Neural progenitor cell (in vitro differentiated cells): ENCODE measurements around the gene DTNA. TPM values are rescaled to one million over a fixed set of nuclear protein-coding genes. Genes with fewer than 3 reads are reported as not detected.

ENCODE experiments used
- DNase-seq: peaks from one replicate; pipeline ENCODE4 v3.0.0-alpha.2; 2016; ENCODE audit warnings: low spot score
- H2AFZ ChIP-seq: fragments of 200-600 bp; sonication (generic); replicated peaks from 2 replicates; pipeline ENCODE4 v1.6.1; 2016; ENCODE audit warnings: antibody characterized with exemption
- H3F3A ChIP-seq: fragments of 200-600 bp; sonication (generic); 2 replicates; pipeline ENCODE4 v1.6.1; 2016; ENCODE audit warnings: antibody characterized with exemption, low read depth
- H3K27ac ChIP-seq: fragments of 200-600 bp; sonication (generic); 2 replicates; pipeline ENCODE4 v1.5.1; 2016; ENCODE audit warnings: mild to moderate bottlenecking
- H3K27me3 ChIP-seq: fragments of 200-600 bp; sonication (generic); 2 replicates; pipeline ENCODE4 v1.6.1; 2016; ENCODE audit warnings: mild to moderate bottlenecking, moderate library complexity
- H3K36me3 ChIP-seq: fragments of 200-600 bp; sonication (generic); 2 replicates; pipeline ENCODE4 v1.5.1; 2016
- H3K4me1 ChIP-seq: fragments of 200-600 bp; sonication (generic); 2 replicates; pipeline ENCODE4 v1.6.1; 2016; ENCODE audit warnings: mixed run types
- H3K4me2 ChIP-seq: fragments of 200-600 bp; sonication (generic); 2 replicates; pipeline ENCODE4 v1.6.1; 2016
- H3K4me3 ChIP-seq: fragments of 200-600 bp; sonication (generic); 2 replicates; pipeline ENCODE4 v1.5.1; 2016
- H3K79me2 ChIP-seq: fragments of 200-600 bp; sonication (generic); 2 replicates; pipeline ENCODE4 v1.6.1; 2016; ENCODE audit warnings: low read depth
- H3K9ac ChIP-seq: fragments of 200-600 bp; sonication (generic); 2 replicates; pipeline ENCODE4 v1.6.1; 2016
- H3K9me3 ChIP-seq: fragments of 200-600 bp; sonication (generic); 2 replicates; pipeline ENCODE4 v1.5.1; 2016; ENCODE audit warnings: low read depth
- H4K20me1 ChIP-seq: fragments of 200-600 bp; sonication (generic); 2 replicates; pipeline ENCODE4 v1.6.1; 2016; ENCODE audit warnings: low read depth
- H3K27ac Mint-ChIP-seq: 3 replicates; pipeline ENCODE4 v1.8.0; 2021; ENCODE audit warnings: mixed read lengths
- H3K27me3 Mint-ChIP-seq: 2 replicates; pipeline ENCODE4 v1.8.0; 2022; ENCODE audit warnings: low read depth, mild to moderate bottlenecking, inconsistent platforms, moderate library complexity, mixed read lengths; ENCODE audit not compliant: insufficient read depth
- H3K36me3 Mint-ChIP-seq: 3 replicates; pipeline ENCODE4 v1.8.0; 2021; ENCODE audit warnings: mixed read lengths
- H3K4me1 Mint-ChIP-seq: 3 replicates; pipeline ENCODE4 v1.8.0; 2021; ENCODE audit warnings: mixed read lengths
- H3K4me3 Mint-ChIP-seq: 3 replicates; pipeline ENCODE4 v1.8.0; 2021; ENCODE audit warnings: mild to moderate bottlenecking, moderate library complexity, mixed read lengths
- H3K9me3 Mint-ChIP-seq: 3 replicates; pipeline ENCODE4 v1.8.0; 2020; ENCODE audit warnings: mixed read lengths
- EZH2 ChIP-seq: fragments of 200-600 bp; sonication (generic); IDR thresholded peaks from 2 replicates; pipeline ENCODE4 v1.6.1; 2017; ENCODE audit warnings: antibody characterized with exemption, mild to moderate bottlenecking, moderate library complexity
- EZH2phosphoT487 ChIP-seq: fragments of 200-600 bp; sonication (generic); IDR thresholded peaks from 2 replicates; pipeline ENCODE4 v1.6.1; 2017; ENCODE audit warnings: antibody characterized with exemption
- total RNA-seq: library from RNA; depleted of rRNA; stranded (reverse); fragments of >200 nt; gene quantifications from 2 replicates; pipeline ENCODE4 v1.2.3, GENCODE V29; 2015; ENCODE audit warnings: low replicate concordance
- TF ChIP-seq, protein P1 (sequence below): fragments of 200-600 bp; sonication (generic); IDR thresholded peaks from 2 replicates; pipeline ENCODE4 v1.5.1; 2017; ENCODE audit warnings: antibody characterized with exemption, mild to moderate bottlenecking

Gene DTNA
- total RNA-seq, 1 donor from 2014 or later: 15.0 TPM

DNA sequence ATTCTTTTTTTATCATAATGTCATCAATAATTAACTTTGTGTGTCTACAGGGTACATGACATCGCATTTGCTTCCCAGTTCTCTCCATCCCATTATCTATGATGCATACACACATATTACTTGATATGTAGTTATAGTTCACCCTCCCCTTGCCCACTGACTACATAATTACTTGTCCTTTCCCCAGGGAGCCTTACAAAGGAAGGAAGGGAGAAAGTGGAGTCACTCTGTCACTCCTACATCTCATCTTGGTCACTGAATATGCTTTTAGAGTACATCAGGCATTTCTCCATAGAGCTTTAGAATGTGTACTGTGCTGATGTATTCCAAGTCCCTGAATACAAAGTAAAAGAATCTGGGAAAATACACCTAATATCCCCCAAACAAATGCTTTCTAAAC lies 6.0 kb upstream of the DTNA start:
- no peak overlapping the region for H2AFZ ChIP-seq
- TF ChIP-seq, protein P1, sequence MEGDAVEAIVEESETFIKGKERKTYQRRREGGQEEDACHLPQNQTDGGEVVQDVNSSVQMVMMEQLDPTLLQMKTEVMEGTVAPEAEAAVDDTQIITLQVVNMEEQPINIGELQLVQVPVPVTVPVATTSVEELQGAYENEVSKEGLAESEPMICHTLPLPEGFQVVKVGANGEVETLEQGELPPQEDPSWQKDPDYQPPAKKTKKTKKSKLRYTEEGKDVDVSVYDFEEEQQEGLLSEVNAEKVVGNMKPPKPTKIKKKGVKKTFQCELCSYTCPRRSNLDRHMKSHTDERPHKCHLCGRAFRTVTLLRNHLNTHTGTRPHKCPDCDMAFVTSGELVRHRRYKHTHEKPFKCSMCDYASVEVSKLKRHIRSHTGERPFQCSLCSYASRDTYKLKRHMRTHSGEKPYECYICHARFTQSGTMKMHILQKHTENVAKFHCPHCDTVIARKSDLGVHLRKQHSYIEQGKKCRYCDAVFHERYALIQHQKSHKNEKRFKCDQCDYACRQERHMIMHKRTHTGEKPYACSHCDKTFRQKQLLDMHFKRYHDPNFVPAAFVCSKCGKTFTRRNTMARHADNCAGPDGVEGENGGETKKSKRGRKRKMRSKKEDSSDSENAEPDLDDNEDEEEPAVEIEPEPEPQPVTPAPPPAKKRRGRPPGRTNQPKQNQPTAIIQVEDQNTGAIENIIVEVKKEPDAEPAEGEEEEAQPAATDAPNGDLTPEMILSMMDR: no peak
- TF ChIP-seq EZH2: no peak
- no peak for TF ChIP-seq EZH2phosphoT487
- no peaks in the 10 kb centered on the region for H3K9me3 ChIP-seq
- H4K20me1 ChIP-seq: no peaks in the 10 kb centered on the region
- H3K36me3 Mint-ChIP-seq: no peaks in the 10 kb centered on the region
- H3K27ac Mint-ChIP-seq: no peak overlapping the region
- no peak overlapping the region for H3K4me3 Mint-ChIP-seq
- no peaks in the 10 kb centered on the region for H3K27me3 Mint-ChIP-seq
- no peaks in the 10 kb centered on the region for H3K79me2 ChIP-seq
- no peak for DNase-seq
- H3K27ac ChIP-seq: no peak overlapping the region
- no peaks in the 10 kb centered on the region for H3F3A ChIP-seq
- H3K4me1 ChIP-seq: peaks cover 16% of the 10 kb centered on the region
- no peaks in the 10 kb centered on the region for H3K36me3 ChIP-seq
- no peaks in the 10 kb centered on the region for H3K27me3 ChIP-seq
- no peak overlapping the region for H3K9ac ChIP-seq
- no peak overlapping the region for H3K4me2 ChIP-seq
- peaks cover 22% of the 10 kb centered on the region for H3K4me1 Mint-ChIP-seq
- H3K9me3 Mint-ChIP-seq: no peaks in the 10 kb centered on the region
- H3K4me3 ChIP-seq: no peak overlapping the region

DNA sequence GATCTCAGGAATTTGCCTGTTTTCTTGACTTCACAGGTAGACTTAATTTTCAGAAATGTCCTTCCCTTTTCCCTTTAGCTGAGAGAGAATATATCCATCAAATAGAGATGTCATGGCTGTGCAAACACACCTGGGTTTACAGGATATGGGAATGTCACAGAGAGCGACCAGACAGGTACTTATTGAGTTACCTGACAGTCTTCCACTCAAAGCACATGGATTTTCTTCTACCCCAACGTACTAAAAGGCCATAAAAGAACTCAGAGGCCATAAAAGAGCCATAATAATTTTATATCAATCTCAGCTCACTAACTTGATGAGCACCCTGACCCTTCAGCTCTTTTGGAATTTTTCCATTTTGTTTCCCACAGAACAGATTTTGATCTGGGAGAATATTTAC lies 5.3 kb upstream of the DTNA start:
- H3F3A ChIP-seq: no peaks in the 10 kb centered on the region
- Mint-ChIP-seq H3K4me1 (peaks cover 27% of the 10 kb centered on the region), H3K27ac (no peak overlapping the region), H3K36me3 (no peaks in the 10 kb centered on the region), H3K27me3 (no peaks in the 10 kb centered on the region), H3K9me3 (no peaks in the 10 kb centered on the region), H3K4me3 (no peak overlapping the region)
- no peaks in the 10 kb centered on the region for H3K9me3 ChIP-seq
- no peaks in the 10 kb centered on the region for H3K27me3 ChIP-seq
- no peaks in the 10 kb centered on the region for H3K79me2 ChIP-seq
- H3K27ac ChIP-seq: no peak overlapping the region
- H3K9ac ChIP-seq: no peak overlapping the region
- H3K4me2 ChIP-seq: no peak overlapping the region
- no peaks in the 10 kb centered on the region for H4K20me1 ChIP-seq
- no peak overlapping the region for H2AFZ ChIP-seq
- peaks cover 22% of the 10 kb centered on the region for H3K4me1 ChIP-seq
- no peak overlapping the region for H3K4me3 ChIP-seq
- TF ChIP-seq EZH2phosphoT487 (no peak), EZH2 (no peak)
- TF ChIP-seq, protein P1: no peak
- H3K36me3 ChIP-seq: no peaks in the 10 kb centered on the region
- DNase-seq: no peak

DNA sequence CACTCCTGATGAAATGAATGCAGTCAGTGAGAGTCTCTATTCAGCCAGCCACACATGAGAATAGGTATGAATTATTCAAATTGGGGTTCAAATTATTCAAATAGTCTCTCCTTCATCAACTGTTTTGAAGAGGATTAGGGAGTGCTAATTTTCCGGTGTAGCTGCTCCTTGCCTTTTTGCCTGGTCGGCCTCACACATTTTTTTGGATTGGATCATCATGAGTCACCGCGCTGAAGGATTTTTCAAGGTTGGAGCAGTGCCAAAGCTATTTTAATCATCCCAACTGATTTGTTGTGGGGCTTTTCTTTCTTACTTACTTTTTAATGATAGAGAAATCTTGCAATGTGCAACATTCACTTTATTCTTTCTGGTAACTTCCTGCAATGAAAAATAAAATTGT lies 2.4 kb upstream of the DTNA start:
- Histone ChIP-seq H3K27ac (no peak overlapping the region), H3K4me2 (peak overlapping the region; percentile 5), H3K4me1 (peaks cover 34% of the 10 kb centered on the region), H3K9ac (no peak overlapping the region), H4K20me1 (no peaks in the 10 kb centered on the region), H2AFZ (no peak overlapping the region), H3K79me2 (no peaks in the 10 kb centered on the region), H3K9me3 (no peaks in the 10 kb centered on the region), H3K36me3 (no peaks in the 10 kb centered on the region), H3F3A (no peaks in the 10 kb centered on the region), H3K27me3 (no peaks in the 10 kb centered on the region), H3K4me3 (no peak overlapping the region)
- no peak for TF ChIP-seq EZH2
- TF ChIP-seq, protein P1: no peak
- no peak for TF ChIP-seq EZH2phosphoT487
- Mint-ChIP-seq H3K4me1 (peaks cover 35% of the 10 kb centered on the region), H3K4me3 (peak overlapping the region; percentile 41), H3K27me3 (no peaks in the 10 kb centered on the region), H3K36me3 (no peaks in the 10 kb centered on the region), H3K9me3 (peaks cover 6% of the 10 kb centered on the region), H3K27ac (peak overlapping the region; percentile 19)
- peak; percentile 29 for DNase-seq
